HG02798 (cell line): ENCODE data around the gene DZIP1.
"Not testable (repeated sequence)": the region's sequence is repeated elsewhere in the genome, so short reads cannot be mapped to it uniquely, and the experiment has no call there.

ENCODE experiments used
- ATAC-seq: cut with Tn5 transposase; IDR thresholded peaks from one replicate; pipeline ENCODE4 v1.9.1; 2021; ENCODE audit warnings: mild to moderate bottlenecking; ENCODE audit not compliant: unreplicated experiment, poor library complexity

Gene DZIP1

GRCh38 chr13:95644601-95645052 lies at the start of gene DZIP1:
TSS of gene DZIP1 (minus strand) at chr13:95644706. CDS start at chr13:95642029, 2,677 bp downstream.
- ATAC-seq: peak; percentile 83

- not testable (repeated sequence) for ATAC-seq
Measured at GRCh38 chr13:95690986-95691385, 46.5 kb upstream of the DZIP1 start.

GRCh38 chr13:95689582-95689926 lies 45.0 kb upstream of the DZIP1 start:
- ATAC-seq: no peak

- not testable (repeated sequence) for ATAC-seq
Measured at GRCh38 chr13:95684960-95685359, 40.5 kb upstream of the DZIP1 start.

GRCh38 chr13:95684418-95684817 lies 39.9 kb upstream of the DZIP1 start:
- ATAC-seq: no peak

- no peak for ATAC-seq
Measured at GRCh38 chr13:95679722-95680121, 35.2 kb upstream of the DZIP1 start.

GRCh38 chr13:95678967-95679366 lies 34.5 kb upstream of the DZIP1 start:
- no peak for ATAC-seq

- no peak for ATAC-seq
Measured at GRCh38 chr13:95677564-95678266, 33.2 kb upstream of the DZIP1 start.

GRCh38 chr13:95676762-95677563 lies 32.5 kb upstream of the DZIP1 start, which contains the start of gene DNAJC3:
TSS of gene DNAJC3 (plus strand) at chr13:95677139. CDS start at chr13:95677256, 117 bp downstream.
- peak; percentile 96 for ATAC-seq

- no peak for ATAC-seq
Measured at GRCh38 chr13:95676105-95676761, 31.7 kb upstream of the DZIP1 start.

GRCh38 chr13:95671597-95671996 lies 27.1 kb upstream of the DZIP1 start:
- no peak for ATAC-seq

GRCh38 chr13:95667235-95667634 lies 22.7 kb upstream of the DZIP1 start:
- not testable (repeated sequence) for ATAC-seq

GRCh38 chr13:95660981-95661581 lies 16.6 kb upstream of the DZIP1 start:
- no peak for ATAC-seq

GRCh38 chr13:95659500-95659899 lies 15.0 kb upstream of the DZIP1 start:
- ATAC-seq: no peak

- ATAC-seq: no peak
Measured at GRCh38 chr13:95656386-95657015, 12.0 kb upstream of the DZIP1 start.

GRCh38 chr13:95652821-95653220 lies 8.3 kb upstream of the DZIP1 start:
- no peak for ATAC-seq

GRCh38 chr13:95652244-95652764 lies 7.8 kb upstream of the DZIP1 start:
- no peak for ATAC-seq

- no peak for ATAC-seq
Measured at GRCh38 chr13:95650696-95651095, 6.2 kb upstream of the DZIP1 start.

GRCh38 chr13:95647321-95647720 lies 2.8 kb upstream of the DZIP1 start:
- ATAC-seq: no peak
